ENCODE measurements around the gene SRRM1.
"Not testable (repeated sequence)": the region's sequence is repeated elsewhere in the genome, so short reads cannot be mapped to it uniquely, and the experiment has no call there.

DNA sequence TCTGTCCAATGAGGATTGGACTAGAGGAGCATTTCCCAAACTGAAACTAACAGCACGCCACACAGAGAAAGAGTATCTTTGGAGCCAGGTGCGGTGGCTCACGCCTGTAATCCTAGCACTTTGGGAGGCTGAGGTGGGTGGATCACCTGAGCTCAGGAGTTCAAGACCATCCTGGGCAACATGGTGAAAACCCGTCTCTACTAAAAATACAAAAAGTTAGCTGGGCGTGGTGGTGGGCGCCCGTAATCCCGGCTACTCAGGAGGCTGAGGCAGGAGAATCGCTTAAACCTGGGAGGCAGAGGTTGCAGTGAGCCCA is 62.9 kb downstream of the SRRM1 start:
- TF ChIP-seq, protein P1, sequence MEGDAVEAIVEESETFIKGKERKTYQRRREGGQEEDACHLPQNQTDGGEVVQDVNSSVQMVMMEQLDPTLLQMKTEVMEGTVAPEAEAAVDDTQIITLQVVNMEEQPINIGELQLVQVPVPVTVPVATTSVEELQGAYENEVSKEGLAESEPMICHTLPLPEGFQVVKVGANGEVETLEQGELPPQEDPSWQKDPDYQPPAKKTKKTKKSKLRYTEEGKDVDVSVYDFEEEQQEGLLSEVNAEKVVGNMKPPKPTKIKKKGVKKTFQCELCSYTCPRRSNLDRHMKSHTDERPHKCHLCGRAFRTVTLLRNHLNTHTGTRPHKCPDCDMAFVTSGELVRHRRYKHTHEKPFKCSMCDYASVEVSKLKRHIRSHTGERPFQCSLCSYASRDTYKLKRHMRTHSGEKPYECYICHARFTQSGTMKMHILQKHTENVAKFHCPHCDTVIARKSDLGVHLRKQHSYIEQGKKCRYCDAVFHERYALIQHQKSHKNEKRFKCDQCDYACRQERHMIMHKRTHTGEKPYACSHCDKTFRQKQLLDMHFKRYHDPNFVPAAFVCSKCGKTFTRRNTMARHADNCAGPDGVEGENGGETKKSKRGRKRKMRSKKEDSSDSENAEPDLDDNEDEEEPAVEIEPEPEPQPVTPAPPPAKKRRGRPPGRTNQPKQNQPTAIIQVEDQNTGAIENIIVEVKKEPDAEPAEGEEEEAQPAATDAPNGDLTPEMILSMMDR (IDR thresholded peaks at IDR 0.05; ENCODE audit: control extremely low read depth in 1 of 3, insufficient read depth in 1 of 3, low read depth in 1 of 3, low read length in 3 of 3), result not testable (repeated sequence)
- TF ChIP-seq POLR2AphosphoS5 (IDR thresholded peaks at IDR 0.05; ENCODE audit: low read depth, low read length); CBX8 (IDR thresholded peaks at IDR 0.05; ENCODE audit: borderline replicate concordance, low read depth, low read length); JUND (IDR thresholded peaks at IDR 0.05; ENCODE audit: low read length); ASH2L (IDR thresholded peaks at IDR 0.05; ENCODE audit: low read length); GTF2F1 (IDR thresholded peaks at IDR 0.05; ENCODE audit: borderline replicate concordance, low read depth, low read length); MAFK (IDR thresholded peaks at IDR 0.05; ENCODE audit: low read depth, low read length): not testable (repeated sequence)

Data from H1 (cell line).